Measurements from ENCODE around the gene WFDC2.

- TF ChIP-seq CTCF (conservative IDR thresholded peaks at IDR 0.05; ENCODE audit: low read depth in 2 of 2): no peak
- TF ChIP-seq EZH2phosphoT487 (IDR thresholded peaks at IDR 0.05; ENCODE audit: unreplicated experiment): no peak
- no peak for TF ChIP-seq POLR2AphosphoS5 (IDR thresholded peaks at IDR 0.05; ENCODE audit: low read depth)
- no peak for TF ChIP-seq EZH2 (IDR thresholded peaks at IDR 0.05; ENCODE audit: low read depth, unreplicated experiment)
Measured at GRCh38 chr20:45502561-45502960, 33.0 kb downstream of the WFDC2 start.

All from GM23338 (cell line).